B cell (primary cell): ENCODE data around the gene SCAMP1. TPM values are rescaled to one million over a fixed set of nuclear protein-coding genes. Genes with fewer than 3 reads are reported as not detected.

ENCODE experiments used
- ATAC-seq: fragments of 200-7000 bp; cut with Tn5 transposase; one replicate; pipeline ENCODE4 v1.10.0; 2021; ENCODE audit warnings: low read depth, mild to moderate bottlenecking, moderate number of reproducible peaks, moderate library complexity
- CTCF ChIA-PET: fragments of 350-600 bp; sonication (Branson Sonifier 250); formaldehyde crosslinking; loops from one replicate; lab custom pipeline; 2021; ENCODE audit warnings: antibody characterized with exemption, inconsistent platforms; lab: Charles Lee
- POLR2A ChIA-PET: fragments of 350-600 bp; sonication (Branson Sonifier 250); formaldehyde crosslinking; loops from one replicate; lab custom pipeline; 2021; ENCODE audit warnings: antibody characterized with exemption; lab: Charles Lee
- DNase-seq: peaks from one replicate; pipeline ENCODE4 v3.0.0; 2013
- H2AFZ ChIP-seq: 2 replicates; pipeline ENCODE4 v1.6.1; 2012; ENCODE audit warnings: mild to moderate bottlenecking, low read depth, low read length; ENCODE audit not compliant: insufficient read depth, poor library complexity, severe bottlenecking
- H3K27ac ChIP-seq, 2 donors: 1 replicate in 1 of 2; 2 replicates in 1 of 2; pipeline ENCODE4 v1.5.1; 2012 to 2013; ENCODE audit warnings: low read length in 2 of 2, mild to moderate bottlenecking in 2 of 2, moderate library complexity in 1 of 2
- H3K27me3 ChIP-seq, 4 experiments: fragments of 200-600 bp in 1 of 4; sonication (generic) in 1 of 4; replicated peaks in 1 of 4; 1 replicate in 2 of 4; 2 replicates in 2 of 4; pipeline versions ENCODE4 v1.6.1 to v1.7.0; 2013 to 2016; ENCODE audit warnings: low read length in 3 of 4, mild to moderate bottlenecking in 2 of 4, mixed read lengths in 1 of 4, moderate library complexity in 1 of 4; ENCODE audit not compliant: insufficient read depth in 4 of 4, control insufficient read depth in 3 of 4; ENCODE audit errors: control extremely low read depth in 1 of 4
- H3K36me3 ChIP-seq, 2 experiments: replicated peaks in 1 of 2; 1 replicate in 1 of 2; 2 replicates in 1 of 2; pipeline versions ENCODE4 v1.6.1 to v1.7.1; 2013; ENCODE audit warnings: low read length in 1 of 2; ENCODE audit not compliant: insufficient read depth in 2 of 2, control insufficient read depth in 1 of 2; ENCODE audit errors: control extremely low read depth in 1 of 2, extremely low read depth in 1 of 2
- H3K4me1 ChIP-seq, 2 donors: fragments of 200-600 bp in 1 of 2; sonication (generic) in 1 of 2; 1 replicate in 1 of 2; 2 replicates in 1 of 2; pipeline versions ENCODE4 v1.5.1 to v1.6.1; 2013 to 2017; ENCODE audit warnings: low read length in 2 of 2; ENCODE audit not compliant: control insufficient read depth in 2 of 2, insufficient read depth in 2 of 2
- H3K4me2 ChIP-seq: replicated peaks from 2 replicates; pipeline ENCODE3; 2012; ENCODE audit warnings: mild to moderate bottlenecking, low read depth, low read length; ENCODE audit not compliant: poor library complexity, severe bottlenecking
- H3K4me3 ChIP-seq, 5 experiments: fragments of 200-600 bp in 1 of 5; sonication (generic) in 1 of 5; 1 replicate in 3 of 5; 2 replicates in 2 of 5; pipeline versions ENCODE4 v1.5.1 to v1.7.0; 2011 to 2016; ENCODE audit warnings: low read length in 4 of 5, mild to moderate bottlenecking in 4 of 5, low read depth in 2 of 5, control low read depth in 1 of 5, moderate library complexity in 1 of 5; ENCODE audit not compliant: insufficient read depth in 1 of 5; ENCODE audit errors: control extremely low read depth in 1 of 5, extremely low read depth in 1 of 5
- H3K79me2 ChIP-seq: fragments of 200-600 bp; sonication (generic); one replicate; pipeline ENCODE4 v1.6.0; 2016; ENCODE audit warnings: low read length; ENCODE audit not compliant: control insufficient read depth, insufficient read depth
- H3K9ac ChIP-seq: fragments of 200-600 bp; sonication (generic); 2 replicates; pipeline ENCODE4 v1.6.1; 2017; ENCODE audit warnings: mild to moderate bottlenecking, low read length, moderate library complexity
- H3K9me3 ChIP-seq, 3 donors: one replicate each; pipeline versions ENCODE4 v1.6.1 to v1.7.1; 2013; ENCODE audit warnings: low read length in 2 of 3; ENCODE audit not compliant: control insufficient read depth in 2 of 3, insufficient read depth in 1 of 3; ENCODE audit errors: control extremely low read depth in 1 of 3
- H4K20me1 ChIP-seq: 2 replicates; pipeline ENCODE4 v1.6.0; 2012; ENCODE audit warnings: mild to moderate bottlenecking, low read length; ENCODE audit not compliant: insufficient read depth, control insufficient read depth, poor library complexity, severe bottlenecking
- H3K27ac Mint-ChIP-seq: one replicate; pipeline ENCODE4 v1.8.0; 2021; ENCODE audit warnings: mixed read lengths
- H3K27me3 Mint-ChIP-seq: one replicate; pipeline ENCODE4 v1.8.0; 2021; ENCODE audit warnings: mixed read lengths
- H3K4me1 Mint-ChIP-seq: one replicate; pipeline ENCODE4 v1.8.0; 2021; ENCODE audit warnings: mixed read lengths
- H3K4me3 Mint-ChIP-seq: one replicate; pipeline ENCODE4 v1.8.0; 2021; ENCODE audit warnings: mixed read lengths
- H3K9me3 Mint-ChIP-seq: one replicate; pipeline ENCODE4 v1.8.0; 2022; ENCODE audit warnings: mixed read lengths; ENCODE audit not compliant: insufficient read depth
- EZH2 ChIP-seq: IDR thresholded peaks from 2 replicates; pipeline ENCODE4 v1.6.1; 2012; ENCODE audit warnings: borderline replicate concordance, low read depth, mild to moderate bottlenecking, moderate library complexity, low read length; ENCODE audit not compliant: insufficient read depth, poor library complexity, severe bottlenecking
- WGBS: methylation state at CpG from one replicate; pipeline ENCODE4 v1.1.5; 2013; ENCODE audit warnings: missing lambda C conversion rate; ENCODE audit not compliant: insufficient coverage; 5-methylcytosine and 5-hydroxymethylcytosine counted together
- intact Hi-C: fragments of 100-400 bp; cut with micrococcal nuclease; formaldehyde crosslinking; loops from one replicate; pipeline ENCODE4 v1.10.0; 2022
- polyA plus RNA-seq: library from polyadenylated mRNA; depleted of rRNA; stranded (reverse); fragments of >200 nt; gene quantifications from 2 replicates; pipeline ENCODE4 v1.2.3, GENCODE V29; 2012
- total RNA-seq, 2 donors: library from RNA; stranded (reverse); fragments of 120-200 nt in 1 of 2; gene quantifications; 1 replicate in 1 of 2; 2 replicates in 1 of 2; pipeline versions ENCODE4 v1.2.3 to v1.2.4, GENCODE V29; 2013 to 2022
- TF ChIP-seq, protein P1 (sequence below): fragments of 200-600 bp; IDR thresholded peaks from one replicate; pipeline ENCODE4 v1.8.0; 2022; ENCODE audit warnings: antibody characterized with exemption, mild to moderate bottlenecking

The SCAMP1 gene
- total and polyA plus RNA-seq, 2 donors (not counting 1 experiment from before 2014, with no cell fraction given), result 3.8 to 25.4 TPM

DNA sequence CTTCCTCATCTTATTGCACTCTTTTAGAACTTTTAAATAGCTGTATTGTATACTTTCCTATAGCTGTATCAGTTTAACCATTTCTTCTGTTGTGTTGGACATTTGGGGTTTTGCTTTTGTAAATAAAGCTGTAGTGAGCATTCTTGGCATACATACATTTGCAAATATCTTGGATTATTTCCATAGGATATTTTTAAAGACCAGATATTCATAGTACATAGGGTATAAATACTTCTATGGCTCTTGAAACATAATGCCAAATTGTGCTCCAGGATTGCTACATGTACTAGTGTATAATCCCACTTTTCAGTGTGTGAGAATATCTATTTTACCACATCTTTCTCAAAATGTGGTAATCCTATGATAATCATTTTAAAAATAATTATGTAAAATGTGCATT is 51.2 kb downstream of the SCAMP1 start:
- H3K36me3 ChIP-seq, result peaks cover under 1 to 10% of the 10 kb centered on the region in 2 experiments
- H3K4me3 ChIP-seq, result no peak overlapping the region
- H4K20me1 ChIP-seq, result no peaks in the 10 kb centered on the region
- no peak overlapping the region for H3K27ac ChIP-seq
- CTCF ChIA-PET, result no interaction called here
- peaks cover 22% of the 10 kb centered on the region for H3K79me2 ChIP-seq
- peaks cover 0 to 3% (median 0%) of the 10 kb centered on the region in 3 donors for H3K9me3 ChIP-seq
- no peak for DNase-seq
- POLR2A ChIA-PET, result no interaction called here
- H3K27me3 Mint-ChIP-seq, result no peaks in the 10 kb centered on the region
- TF ChIP-seq EZH2, result no peak
- TF ChIP-seq, protein P1, sequence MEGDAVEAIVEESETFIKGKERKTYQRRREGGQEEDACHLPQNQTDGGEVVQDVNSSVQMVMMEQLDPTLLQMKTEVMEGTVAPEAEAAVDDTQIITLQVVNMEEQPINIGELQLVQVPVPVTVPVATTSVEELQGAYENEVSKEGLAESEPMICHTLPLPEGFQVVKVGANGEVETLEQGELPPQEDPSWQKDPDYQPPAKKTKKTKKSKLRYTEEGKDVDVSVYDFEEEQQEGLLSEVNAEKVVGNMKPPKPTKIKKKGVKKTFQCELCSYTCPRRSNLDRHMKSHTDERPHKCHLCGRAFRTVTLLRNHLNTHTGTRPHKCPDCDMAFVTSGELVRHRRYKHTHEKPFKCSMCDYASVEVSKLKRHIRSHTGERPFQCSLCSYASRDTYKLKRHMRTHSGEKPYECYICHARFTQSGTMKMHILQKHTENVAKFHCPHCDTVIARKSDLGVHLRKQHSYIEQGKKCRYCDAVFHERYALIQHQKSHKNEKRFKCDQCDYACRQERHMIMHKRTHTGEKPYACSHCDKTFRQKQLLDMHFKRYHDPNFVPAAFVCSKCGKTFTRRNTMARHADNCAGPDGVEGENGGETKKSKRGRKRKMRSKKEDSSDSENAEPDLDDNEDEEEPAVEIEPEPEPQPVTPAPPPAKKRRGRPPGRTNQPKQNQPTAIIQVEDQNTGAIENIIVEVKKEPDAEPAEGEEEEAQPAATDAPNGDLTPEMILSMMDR, result no peak
- no peak overlapping the region for H3K9ac ChIP-seq
- H3K4me3 Mint-ChIP-seq, result no peak overlapping the region
- peaks cover 21% of the 10 kb centered on the region for H3K4me1 Mint-ChIP-seq
- H3K9me3 Mint-ChIP-seq, result peaks cover 6% of the 10 kb centered on the region
- no peak overlapping the region for H3K27ac Mint-ChIP-seq
- H3K4me2 ChIP-seq, result no peak overlapping the region
- no peak overlapping the region for H2AFZ ChIP-seq
- no peaks in the 10 kb centered on the region for H3K4me1 ChIP-seq
- no peak for ATAC-seq
- H3K27me3 ChIP-seq, result no peaks in the 10 kb centered on the region
- intact Hi-C loops, result no loop called here

DNA sequence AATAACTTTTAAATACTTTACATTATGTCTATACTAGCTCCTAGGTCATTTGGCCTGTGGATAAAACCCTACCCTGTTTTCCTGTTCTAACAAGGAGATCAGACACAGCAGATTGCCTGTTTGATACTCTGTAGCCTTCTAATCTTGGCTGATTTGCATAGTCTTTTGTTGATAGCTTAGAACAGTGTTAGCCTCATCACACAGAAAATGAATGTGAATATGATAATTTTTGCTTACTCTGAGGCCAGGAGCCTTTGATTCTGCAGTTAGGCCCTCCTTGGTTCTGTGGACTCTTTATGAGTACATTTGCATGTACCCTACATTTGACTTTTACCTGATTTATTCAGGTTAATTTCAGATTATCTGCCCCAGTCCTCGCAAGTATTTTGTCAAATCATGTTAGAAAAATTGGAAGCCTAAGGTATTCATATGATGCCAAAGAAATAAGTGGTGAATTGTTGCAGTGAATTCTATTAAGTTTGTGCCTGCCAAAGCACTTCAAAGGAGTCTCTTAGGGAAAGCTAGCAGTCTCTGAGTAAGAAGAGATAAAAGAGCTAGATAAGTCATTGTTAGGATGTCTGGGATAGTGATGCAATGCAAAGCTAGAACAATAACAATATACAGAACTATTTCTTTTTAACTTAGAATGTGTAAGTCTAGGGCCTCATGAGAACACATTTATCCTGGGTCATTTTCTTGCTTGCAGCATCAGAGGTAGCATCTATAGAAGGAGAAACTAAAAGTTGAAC is 56.4 kb downstream of the SCAMP1 start:
- peaks cover 8% of the 10 kb centered on the region for H3K79me2 ChIP-seq
- ATAC-seq, result no peak
- H3K36me3 ChIP-seq, result peaks cover 10 to 24% of the 10 kb centered on the region in 2 experiments
- no peak for TF ChIP-seq EZH2
- TF ChIP-seq, protein P1, result no peak
- no peak overlapping the region for H3K4me2 ChIP-seq
- intact Hi-C loops, result no loop called here
- H2AFZ ChIP-seq, result no peak overlapping the region
- H3K27me3 Mint-ChIP-seq, result no peaks in the 10 kb centered on the region
- no peak overlapping the region for H3K9ac ChIP-seq
- no peak for DNase-seq
- no peaks in the 10 kb centered on the region for H3K4me1 ChIP-seq
- H3K27ac Mint-ChIP-seq, result no peak overlapping the region
- 100% methylated on average over 1 of the region's 1 CpG for WGBS
- no peak overlapping the region for H3K27ac ChIP-seq
- H3K9me3 ChIP-seq, result no peaks in the 10 kb centered on the region
- H4K20me1 ChIP-seq, result no peaks in the 10 kb centered on the region
- CTCF ChIA-PET, result interaction anchor here (0.6 kb wide), 1 partner anchor 50 kb away, joined by 3 read pairs; no protein-coding TSS in a partner anchor
- no peak overlapping the region for H3K4me3 ChIP-seq
- no peaks in the 10 kb centered on the region for H3K27me3 ChIP-seq
- no peak overlapping the region for H3K4me3 Mint-ChIP-seq
- POLR2A ChIA-PET, result no interaction called here
- H3K4me1 Mint-ChIP-seq, result no peaks in the 10 kb centered on the region
- no peaks in the 10 kb centered on the region for H3K9me3 Mint-ChIP-seq
